ENCODE results near the gene KCNG2.
"Not testable (repeated sequence)": the region's sequence is repeated elsewhere in the genome, so short reads cannot be mapped to it uniquely, and the experiment has no call there.

The KCNG2 gene

GRCh38 chr18:79797518-79798345, at the start of gene KCNG2:
TSS of gene KCNG2 (plus strand) at chr18:79797938. CDS start at chr18:79863668, 65,730 bp downstream.
- DNase-seq, result no peak

- no peak for DNase-seq
Observed at GRCh38 chr18:79748321-79749180, 49.2 kb upstream of the KCNG2 start.

- no peak for DNase-seq
Observed at GRCh38 chr18:79749251-79750191, 48.2 kb upstream of the KCNG2 start.

GRCh38 chr18:79750980-79751571, 46.7 kb upstream of the KCNG2 start:
- DNase-seq, result no peak

GRCh38 chr18:79751918-79752578, 45.7 kb upstream of the KCNG2 start:
- DNase-seq, result not testable (repeated sequence)

- DNase-seq, result not testable (repeated sequence)
Observed at GRCh38 chr18:79752946-79753345, 44.8 kb upstream of the KCNG2 start.

GRCh38 chr18:79753391-79753851, 44.3 kb upstream of the KCNG2 start:
- DNase-seq, result no peak

- DNase-seq, result no peak
Observed at GRCh38 chr18:79754022-79754761, 43.5 kb upstream of the KCNG2 start.

- DNase-seq, result no peak
Observed at GRCh38 chr18:79754831-79755351, 42.8 kb upstream of the KCNG2 start.

GRCh38 chr18:79755496-79756142, 42.1 kb upstream of the KCNG2 start:
- DNase-seq, result no peak

- DNase-seq, result no peak
Observed at GRCh38 chr18:79756143-79756500, 41.6 kb upstream of the KCNG2 start.

- DNase-seq, result no peak
Observed at GRCh38 chr18:79756826-79757225, 40.9 kb upstream of the KCNG2 start.

GRCh38 chr18:79760348-79760747, 37.4 kb upstream of the KCNG2 start:
- DNase-seq, result no peak

GRCh38 chr18:79760881-79761280, 36.9 kb upstream of the KCNG2 start:
- no peak for DNase-seq

GRCh38 chr18:79763407-79763806, 34.3 kb upstream of the KCNG2 start:
- no peak for DNase-seq

GRCh38 chr18:79764131-79764530, 33.6 kb upstream of the KCNG2 start:
- DNase-seq, result no peak

GRCh38 chr18:79765491-79766245, 32.1 kb upstream of the KCNG2 start:
- DNase-seq, result peak; percentile 38

GRCh38 chr18:79766308-79766707, 31.4 kb upstream of the KCNG2 start:
- no peak for DNase-seq

- DNase-seq, result no peak
Observed at GRCh38 chr18:79768745-79769144, 29.0 kb upstream of the KCNG2 start.
